IMR-90 (cell line): Measurements from ENCODE around the gene ABTB1. TPM values are rescaled to one million over a fixed set of nuclear protein-coding genes. Genes with fewer than 3 reads are reported as not detected.

Experiments
- ATAC-seq: fragments of 200-7000 bp; cut with Tn5 transposase; 2 replicates; pipeline ENCODE4 v1.9.1; 2020; ENCODE audit warnings: low read depth, mild to moderate bottlenecking, moderate library complexity
- BruUV-seq: library from RNA; stranded (reverse); fragments of 400-500 nt; replicated peaks from 2 replicates; lab custom pipeline; 2021; lab: Mats Ljungman, UMichigan
- CTCF ChIA-PET: fragments of 300-600 bp; formaldehyde crosslinking; extraction: SDS; loops from one replicate; lab custom pipeline; 2021; ENCODE audit warnings: antibody characterized with exemption; lab: Yijun Ruan, JAX
- POLR2A ChIA-PET: fragments of 300-600 bp; sonication (Branson Sonifier 250); formaldehyde crosslinking; loops from one replicate; lab custom pipeline; 2022; ENCODE audit warnings: antibody characterized with exemption; ENCODE audit not compliant: unreplicated experiment; lab: Charles Lee
- DNase-seq: peaks from one replicate; pipeline ENCODE4 v3.0.0; 2013
- H2AFZ ChIP-seq: replicated peaks from 2 replicates; pipeline ENCODE3; 2013; ENCODE audit warnings: low read length, mild to moderate bottlenecking; ENCODE audit not compliant: poor library complexity
- H2AK5ac ChIP-seq: 2 replicates; pipeline ENCODE4 v1.6.1; 2013; ENCODE audit warnings: low read depth, low read length, inconsistent platforms
- H2AK9ac ChIP-seq: replicated peaks from 2 replicates; pipeline ENCODE3; 2013; ENCODE audit warnings: mild to moderate bottlenecking, low read depth, low read length, moderate library complexity; ENCODE audit not compliant: poor library complexity
- H2BK120ac ChIP-seq: 2 replicates; pipeline ENCODE4 v1.6.1; 2013; ENCODE audit warnings: low read depth, low read length, inconsistent platforms
- H2BK15ac ChIP-seq: 3 replicates; pipeline ENCODE4 v1.6.1; 2013; ENCODE audit warnings: low read depth, low read length, inconsistent platforms
- H2BK20ac ChIP-seq: 2 replicates; pipeline ENCODE4 v1.6.1; 2013; ENCODE audit warnings: low read depth, mild to moderate bottlenecking, inconsistent platforms, low read length, moderate library complexity
- H2BK5ac ChIP-seq: 2 replicates; pipeline ENCODE4 v1.6.1; 2013; ENCODE audit warnings: mild to moderate bottlenecking, low read depth, low read length, inconsistent platforms; ENCODE audit not compliant: poor library complexity, severe bottlenecking
- H3K14ac ChIP-seq: replicated peaks from 2 replicates; pipeline ENCODE4 v1.6.1; 2013; ENCODE audit warnings: low read depth, low read length, inconsistent platforms
- H3K18ac ChIP-seq: 2 replicates; pipeline ENCODE4 v1.6.1; 2013; ENCODE audit warnings: low read depth, low read length, control low read depth
- H3K23ac ChIP-seq: 2 replicates; pipeline ENCODE4 v1.6.1; 2013; ENCODE audit warnings: low read depth, low read length, inconsistent platforms
- H3K27ac ChIP-seq: 2 replicates; pipeline ENCODE4 v1.5.1; 2013; ENCODE audit warnings: mild to moderate bottlenecking, control low read depth, low read length; ENCODE audit not compliant: insufficient read depth
- H3K27me3 ChIP-seq: 2 replicates; pipeline ENCODE4 v1.6.1; 2013; ENCODE audit warnings: low read length; ENCODE audit not compliant: control insufficient read depth, insufficient read depth
- H3K36me3 ChIP-seq: 2 replicates; pipeline ENCODE4 v1.6.1; 2013; ENCODE audit warnings: low read length, mixed read lengths; ENCODE audit not compliant: control insufficient read depth, insufficient read depth
- H3K4ac ChIP-seq: 2 replicates; pipeline ENCODE4 v1.6.1; 2013; ENCODE audit warnings: low read depth, low read length, inconsistent platforms
- H3K4me1 ChIP-seq: 2 replicates; pipeline ENCODE4 v1.6.1; 2013; ENCODE audit warnings: low read length, mixed read lengths; ENCODE audit not compliant: control insufficient read depth, insufficient read depth
- H3K4me2 ChIP-seq: 2 replicates; pipeline ENCODE4 v1.6.1; 2013; ENCODE audit warnings: low read depth, mild to moderate bottlenecking, control low read depth, low read length, moderate library complexity
- H3K4me3 ChIP-seq: 2 replicates; pipeline ENCODE4 v1.5.1; 2013; ENCODE audit warnings: low read depth, mild to moderate bottlenecking, control low read depth, low read length, moderate library complexity; ENCODE audit not compliant: insufficient read depth
- H3K56ac ChIP-seq: 2 replicates; pipeline ENCODE4 v1.6.1; 2013; ENCODE audit warnings: low read length, inconsistent platforms; ENCODE audit not compliant: insufficient read depth; ENCODE audit errors: extremely low read depth
- H3K79me1 ChIP-seq, 2 experiments: 2 replicates each; pipeline ENCODE4 v1.6.1; 2013; ENCODE audit warnings: low read length in 2 of 2, inconsistent platforms in 1 of 2, low read depth in 1 of 2
- H3K9ac ChIP-seq: 2 replicates; pipeline ENCODE4 v1.6.1; 2013; ENCODE audit warnings: low read depth, low read length, control low read depth
- H3K9me1 ChIP-seq: 2 replicates; pipeline ENCODE4 v1.6.1; 2013; ENCODE audit warnings: low read length, inconsistent platforms; ENCODE audit not compliant: insufficient read depth
- H3K9me3 ChIP-seq: 2 replicates; pipeline ENCODE4 v1.6.1; 2013; ENCODE audit warnings: low read length; ENCODE audit not compliant: control insufficient read depth, insufficient read depth
- H4K20me1 ChIP-seq: 2 replicates; pipeline ENCODE4 v1.6.1; 2013; ENCODE audit warnings: low read length, inconsistent platforms; ENCODE audit not compliant: insufficient read depth
- H4K5ac ChIP-seq: 2 replicates; pipeline ENCODE4 v1.6.1; 2013; ENCODE audit warnings: mild to moderate bottlenecking, low read depth, low read length, control low read depth
- H4K8ac ChIP-seq, 2 experiments: 2 replicates each; pipeline ENCODE4 v1.6.1; 2013; ENCODE audit warnings: low read depth in 2 of 2, low read length in 2 of 2, control low read depth in 1 of 2, inconsistent platforms in 1 of 2
- H4K91ac ChIP-seq: 2 replicates; pipeline ENCODE4 v1.6.1; 2013; ENCODE audit warnings: low read depth, low read length, inconsistent platforms; ENCODE audit not compliant: insufficient read depth
- CEBPB ChIP-seq: IDR thresholded peaks from 2 replicates; pipeline ENCODE4 v1.6.1; 2012; ENCODE audit warnings: low read depth, low read length, improper control_type of control experiment
- ELK1 ChIP-seq: fragments of 150-350 bp; IDR thresholded peaks from 2 replicates; pipeline ENCODE4 v1.6.1; 2016; ENCODE audit warnings: low read depth, mild to moderate bottlenecking, low read length, moderate library complexity, borderline replicate concordance
- NFE2L2 ChIP-seq: fragments of 150-350 bp; IDR thresholded peaks from 2 replicates; pipeline ENCODE4 v1.6.1; 2016; ENCODE audit warnings: low read depth, mild to moderate bottlenecking, low read length
- WGBS, 2 experiments: methylation state at CpG; one replicate each; pipeline versions ENCODE4 v1.1.5 to v1.1.7; 2013; ENCODE audit warnings: missing lambda C conversion rate in 2 of 2; ENCODE audit not compliant: insufficient read length in 1 of 2; ENCODE audit errors: extremely low coverage in 2 of 2; 5-methylcytosine and 5-hydroxymethylcytosine counted together
- dilution Hi-C: fragments of 300-500 bp; cut with HindIII; formaldehyde crosslinking; loops from one replicate; pipeline ENCODE4 v1.14.3; 2018; ENCODE audit warnings: low sequenced_read_pairs; ENCODE audit not compliant: unreplicated experiment
- in situ Hi-C: fragments of 300-500 bp; cut with MboI; formaldehyde crosslinking; loops from 3 replicates; pipeline ENCODE4 v1.14.3; 2019; ENCODE audit warnings: low sequenced_read_pairs, inconsistent platforms, mixed read lengths
- intact Hi-C: fragments of 100-400 bp; cut with micrococcal nuclease; formaldehyde crosslinking; loops from 2 replicates; pipeline ENCODE4 v1.10.0; 2022
- polyA plus RNA-seq, 3 experiments: library from polyadenylated mRNA; depleted of rRNA; stranded (reverse); fragments of >200 nt; gene quantifications; 2 replicates each; pipeline ENCODE4 v1.2.3, GENCODE V29; 2012; ENCODE audit warnings: low replicate concordance in 1 of 3
- total RNA-seq: library from RNA; depleted of rRNA; stranded (reverse); fragments of >200 nt; gene quantifications from 2 replicates; pipeline ENCODE4 v1.2.3, GENCODE V29; 2012

ABTB1 gene
- total and polyA plus RNA-seq, 2 of the 4 experiments (the other 2 are of a cell fraction): 3.2 to 23.0 TPM

- Histone ChIP-seq H3K23ac (no peak overlapping the region), H3K27me3 (no peaks in the 10 kb centered on the region), H3K14ac (no peak overlapping the region), H3K18ac (no peak overlapping the region), H2BK15ac (0 out of 3 replicates have a peak overlapping the region, but pooled peaks have one; percentile 8), H4K91ac (peak overlapping the region; percentile 60), H3K79me1 (peaks cover 0 to 59% of the 10 kb centered on the region in 2 experiments; a peak in 2 of 4 replicates), H4K20me1 (no peaks in the 10 kb centered on the region; the same call in 1 of the 2 replicates), H2BK20ac (no peak overlapping the region), H4K5ac (no peak overlapping the region), H2BK120ac (peak overlapping the region; percentile 77; the same call in 1 of the 2 replicates), H3K9me3 (no peaks in the 10 kb centered on the region), H3K4me2 (no peak overlapping the region), H3K4me3 (no peak overlapping the region), H2AK9ac (peak overlapping the region; percentile 40), H2AK5ac (peak overlapping the region; percentile 29; the same call in 1 of the 2 replicates), H3K4ac (peak overlapping the region; percentile 58), H3K36me3 (no peaks in the 10 kb centered on the region), H4K8ac (peak overlapping the region in 1 of 2 experiments; percentile 0; a peak in 1 of 4 replicates), H3K4me1 (peaks cover 32% of the 10 kb centered on the region), H2AFZ (peak overlapping the region; percentile 59), H3K56ac (no peak overlapping the region), H2BK5ac (peak overlapping the region; percentile 44), H3K27ac (peak overlapping the region; percentile 21; the same call in 1 of the 2 replicates), H3K9ac (no peak overlapping the region), H3K9me1 (peaks cover 31% of the 10 kb centered on the region)
- ChIA-PET CTCF (no interaction called here), POLR2A (no interaction called here)
- peak; percentile 67 for DNase-seq
- in situ Hi-C loops (no loop called here), dilution Hi-C loops (no loop called here), intact Hi-C loops (no loop called here)
- no TSS peak for BruUV-seq
- WGBS, 2 experiments: no CpG with 5 or more reads among the region's 9 CpGs
- no peak for TF ChIP-seq NFE2L2
- TF ChIP-seq CEBPB: no peak
- no peak for TF ChIP-seq ELK1
- ATAC-seq: no peak
These were observed 26.9 kb downstream of the ABTB1 start for GRCh38 chr3:127699416-127700300.
